ENCODE data around the gene SHROOM3.

Gene SHROOM3

DNA sequence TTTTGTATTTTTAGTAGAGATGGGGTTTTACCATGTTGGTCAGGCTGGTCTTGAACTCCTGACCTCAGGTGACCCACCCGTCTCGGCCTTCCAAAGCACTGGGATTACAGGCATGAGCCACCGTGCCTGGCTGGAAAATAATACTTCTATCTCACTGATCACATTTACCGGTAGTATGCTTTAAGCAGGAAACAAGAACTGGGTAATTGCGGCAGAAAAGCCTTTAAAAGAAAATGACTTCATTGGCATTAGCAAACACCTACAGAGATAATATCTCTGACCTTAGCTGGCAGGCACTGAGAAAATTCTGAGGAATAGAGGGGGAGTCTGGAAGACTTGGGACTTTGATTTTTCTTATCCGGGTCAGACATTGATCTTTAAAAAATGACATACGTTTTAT is 78.5 kb downstream of the SHROOM3 start:
- no peak overlapping the region for H3K27ac ChIP-seq
- TF ChIP-seq, protein P1, sequence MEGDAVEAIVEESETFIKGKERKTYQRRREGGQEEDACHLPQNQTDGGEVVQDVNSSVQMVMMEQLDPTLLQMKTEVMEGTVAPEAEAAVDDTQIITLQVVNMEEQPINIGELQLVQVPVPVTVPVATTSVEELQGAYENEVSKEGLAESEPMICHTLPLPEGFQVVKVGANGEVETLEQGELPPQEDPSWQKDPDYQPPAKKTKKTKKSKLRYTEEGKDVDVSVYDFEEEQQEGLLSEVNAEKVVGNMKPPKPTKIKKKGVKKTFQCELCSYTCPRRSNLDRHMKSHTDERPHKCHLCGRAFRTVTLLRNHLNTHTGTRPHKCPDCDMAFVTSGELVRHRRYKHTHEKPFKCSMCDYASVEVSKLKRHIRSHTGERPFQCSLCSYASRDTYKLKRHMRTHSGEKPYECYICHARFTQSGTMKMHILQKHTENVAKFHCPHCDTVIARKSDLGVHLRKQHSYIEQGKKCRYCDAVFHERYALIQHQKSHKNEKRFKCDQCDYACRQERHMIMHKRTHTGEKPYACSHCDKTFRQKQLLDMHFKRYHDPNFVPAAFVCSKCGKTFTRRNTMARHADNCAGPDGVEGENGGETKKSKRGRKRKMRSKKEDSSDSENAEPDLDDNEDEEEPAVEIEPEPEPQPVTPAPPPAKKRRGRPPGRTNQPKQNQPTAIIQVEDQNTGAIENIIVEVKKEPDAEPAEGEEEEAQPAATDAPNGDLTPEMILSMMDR (IDR thresholded peaks at IDR 0.05) = no peak
- no peak overlapping the region for H3K4me3 ChIP-seq (ENCODE audit: low read depth in 1 of 2, low read length in 1 of 2)
- no peaks in the 10 kb centered on the region for H3K36me3 ChIP-seq
- H3K9me3 ChIP-seq = no peaks in the 10 kb centered on the region
- H3K27me3 ChIP-seq = no peaks in the 10 kb centered on the region
- H3K4me1 ChIP-seq (ENCODE audit: control insufficient read depth in 1 of 2, insufficient read depth in 1 of 2, low read depth in 1 of 2, low read length in 1 of 2) = peaks cover 7 to 8% of the 10 kb centered on the region in 2 experiments

DNA sequence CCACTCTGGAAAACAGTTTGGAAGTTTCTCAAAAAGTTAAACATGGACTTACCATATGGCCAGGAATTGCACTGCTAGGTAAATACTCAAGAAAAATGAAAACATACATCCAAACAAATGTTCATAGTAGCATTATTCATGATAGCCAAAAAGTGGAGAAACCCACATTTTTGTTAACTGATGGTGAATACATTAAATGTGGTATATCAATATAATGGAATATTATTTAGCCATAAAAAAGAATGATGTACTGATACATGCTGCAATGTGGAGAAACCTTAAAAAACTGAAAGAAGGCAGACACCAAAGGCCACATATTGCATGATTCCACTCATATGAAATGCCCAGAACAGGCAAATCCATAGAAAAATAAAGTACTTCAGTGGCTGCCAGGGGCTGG is 79.1 kb downstream of the SHROOM3 start:
- H3K27me3 ChIP-seq = no peaks in the 10 kb centered on the region
- H3K4me3 ChIP-seq (ENCODE audit: low read depth in 1 of 2, low read length in 1 of 2) = no peak overlapping the region
- no peak overlapping the region for H3K27ac ChIP-seq
- TF ChIP-seq, protein P1 (IDR thresholded peaks at IDR 0.05) = no peak
- H3K9me3 ChIP-seq = no peaks in the 10 kb centered on the region
- peaks cover 7 to 8% of the 10 kb centered on the region in 2 experiments for H3K4me1 ChIP-seq (ENCODE audit: control insufficient read depth in 1 of 2, insufficient read depth in 1 of 2, low read depth in 1 of 2, low read length in 1 of 2)
- H3K36me3 ChIP-seq = no peaks in the 10 kb centered on the region

DNA sequence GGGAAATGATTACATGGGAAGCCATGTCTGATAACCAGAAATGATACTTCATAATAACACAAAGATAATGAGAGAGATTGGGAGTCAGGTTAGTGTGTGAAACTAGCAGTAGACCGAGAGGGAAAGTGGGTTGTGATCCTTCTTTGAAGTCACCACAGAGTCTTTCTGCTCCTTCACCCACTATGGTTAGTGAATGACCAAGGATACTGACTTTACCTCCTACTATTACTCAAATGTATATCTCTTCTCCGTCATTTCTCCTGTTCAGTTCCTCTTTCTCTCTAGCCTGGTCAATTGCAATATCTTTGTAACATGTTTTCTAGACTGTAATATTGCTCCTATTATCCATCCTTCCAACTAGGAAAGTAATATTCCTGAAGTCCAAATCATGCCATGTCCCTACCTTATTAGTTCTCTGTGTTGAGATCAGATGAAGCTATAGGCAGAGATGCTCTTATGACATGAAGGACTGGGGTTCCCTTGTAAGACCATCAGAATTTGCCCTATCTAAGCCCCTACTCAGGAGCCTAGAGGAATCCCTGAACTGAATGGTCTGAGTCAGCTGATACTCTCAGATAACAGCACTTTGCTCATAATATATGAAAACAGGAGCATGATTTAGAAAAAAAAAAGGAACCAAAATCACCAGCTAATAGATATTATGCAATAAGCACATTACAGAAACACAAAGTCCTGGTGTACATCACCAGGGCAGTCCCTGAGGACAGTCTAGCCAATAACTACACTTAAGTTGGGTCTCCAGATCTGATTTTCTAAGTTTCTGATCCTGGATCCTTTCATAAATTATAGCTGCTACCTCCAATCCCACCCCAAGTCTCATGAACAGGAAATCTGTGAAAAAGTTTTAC is 81.2 kb downstream of the SHROOM3 start:
- H3K4me3 ChIP-seq (ENCODE audit: low read depth in 1 of 2, low read length in 1 of 2) = no peak overlapping the region
- no peaks in the 10 kb centered on the region for H3K36me3 ChIP-seq
- TF ChIP-seq, protein P1 (IDR thresholded peaks at IDR 0.05) = no peak
- H3K4me1 ChIP-seq (ENCODE audit: control insufficient read depth in 1 of 2, insufficient read depth in 1 of 2, low read depth in 1 of 2, low read length in 1 of 2) = peaks cover 7 to 8% of the 10 kb centered on the region in 2 experiments
- H3K27me3 ChIP-seq = no peaks in the 10 kb centered on the region
- no peaks in the 10 kb centered on the region for H3K9me3 ChIP-seq
- no peak overlapping the region for H3K27ac ChIP-seq

DNA sequence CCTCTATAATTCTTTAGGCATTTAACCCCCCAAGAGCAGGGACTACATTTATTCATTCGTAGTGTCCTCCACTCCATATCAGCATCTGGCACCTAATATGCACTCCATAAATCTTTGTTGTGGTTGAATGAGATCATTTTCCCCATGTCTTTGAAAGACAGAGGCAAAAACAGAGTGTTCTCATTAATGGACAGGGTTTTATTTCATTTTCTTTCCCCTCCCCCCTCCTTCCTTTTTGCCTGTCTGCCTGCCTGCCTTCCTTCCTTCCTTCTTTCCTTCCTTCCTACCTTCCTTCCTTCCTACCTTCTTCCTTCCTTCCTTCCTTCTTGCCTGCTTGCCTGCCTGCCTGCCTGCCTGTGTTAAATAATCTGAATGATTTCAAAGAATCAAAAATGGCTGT is 83.2 kb downstream of the SHROOM3 start:
- no peaks in the 10 kb centered on the region for H3K36me3 ChIP-seq
- TF ChIP-seq, protein P1 (IDR thresholded peaks at IDR 0.05) = no peak
- peaks cover 7 to 8% of the 10 kb centered on the region in 2 experiments for H3K4me1 ChIP-seq (ENCODE audit: control insufficient read depth in 1 of 2, insufficient read depth in 1 of 2, low read depth in 1 of 2, low read length in 1 of 2)
- no peaks in the 10 kb centered on the region for H3K27me3 ChIP-seq
- H3K9me3 ChIP-seq = no peaks in the 10 kb centered on the region
- H3K4me3 ChIP-seq (ENCODE audit: low read depth in 1 of 2, low read length in 1 of 2) = no peak overlapping the region
- H3K27ac ChIP-seq = no peak overlapping the region

DNA sequence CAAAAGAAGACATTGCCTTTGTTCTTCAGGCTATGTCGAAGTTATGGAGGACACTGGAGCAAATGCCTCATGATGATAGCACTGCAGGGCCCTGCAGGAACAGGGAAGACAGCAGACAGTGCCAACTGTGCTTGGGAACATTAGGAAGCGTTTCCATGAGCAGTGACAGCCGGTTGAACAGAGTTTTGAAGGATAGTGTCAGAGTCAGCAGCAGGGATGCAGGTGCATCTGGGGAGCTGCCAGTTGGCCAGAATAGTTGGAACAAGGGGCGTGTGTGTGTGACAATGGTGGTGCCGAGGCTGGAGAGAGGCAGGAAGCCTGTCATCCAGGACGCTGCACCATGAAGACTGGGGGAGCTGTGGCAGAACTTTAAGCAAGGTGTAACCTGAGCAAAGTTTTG is 88.6 kb downstream of the SHROOM3 start:
- TF ChIP-seq, protein P1 (IDR thresholded peaks at IDR 0.05) = no peak

More for the DNA sequence above, 88.6 kb downstream of the SHROOM3 start:
- Histone ChIP-seq H3K4me1 (ENCODE audit: control insufficient read depth in 1 of 2, insufficient read depth in 1 of 2, low read depth in 1 of 2, low read length in 1 of 2) (no peaks in the 10 kb centered on the region), H3K36me3 (no peaks in the 10 kb centered on the region), H3K9me3 (no peaks in the 10 kb centered on the region), H3K27ac (no peak overlapping the region), H3K4me3 (ENCODE audit: low read depth in 1 of 2, low read length in 1 of 2) (no peak overlapping the region), H3K27me3 (no peaks in the 10 kb centered on the region)
